Sigmoid colon (tissue), 7 donors: Measurements from ENCODE around the gene PSKH1. TPM values are rescaled to one million over a fixed set of nuclear protein-coding genes. Genes with fewer than 3 reads are reported as not detected.

Experiments used
- DNase-seq: peaks from one replicate; pipeline ENCODE4 v3.0.0-alpha.2; 2019
- H3K27ac ChIP-seq, 4 donors: fragments of 200-600 bp; sonication (generic); one replicate each; pipeline ENCODE4 v1.5.1; 2016 to 2019; ENCODE audit warnings: mild to moderate bottlenecking in 1 of 4
- H3K27me3 ChIP-seq, 3 donors: fragments of 200-600 bp; sonication (generic); one replicate each; pipeline ENCODE4 v1.5.1; 2019; ENCODE audit warnings: mild to moderate bottlenecking in 1 of 3
- H3K36me3 ChIP-seq, 4 donors: fragments of 200-600 bp; sonication (generic); one replicate each; pipeline ENCODE4 v1.5.1; 2016 to 2019
- H3K4me1 ChIP-seq, 4 donors: fragments of 200-600 bp; sonication (generic); one replicate each; pipeline ENCODE4 v1.5.1; 2017 to 2019
- H3K4me3 ChIP-seq, 4 donors: fragments of 200-600 bp; sonication (generic); one replicate each; pipeline ENCODE4 v1.5.1; 2017 to 2019; ENCODE audit warnings: mild to moderate bottlenecking in 2 of 4, moderate library complexity in 1 of 4
- H3K9me3 ChIP-seq, 4 donors: fragments of 200-600 bp in 3 of 4; sonication (generic) in 3 of 4; one replicate each; pipeline versions ENCODE4 v1.5.1 to v1.6.1; 2013 to 2019
- EP300 ChIP-seq, 4 donors: sonication (generic); formaldehyde crosslinking; IDR thresholded peaks; one replicate each; pipeline ENCODE4 v1.6.1; 2017; ENCODE audit warnings: antibody characterized with exemption in 4 of 4
- POLR2A ChIP-seq, 2 donors: fragments of 450-650 bp; IDR thresholded peaks; one replicate each; pipeline ENCODE4 v1.6.1; 2016; ENCODE audit warnings: antibody characterized with exemption in 2 of 2, mild to moderate bottlenecking in 2 of 2, moderate library complexity in 2 of 2
- POLR2AphosphoS5 ChIP-seq, 4 donors: sonication (generic); formaldehyde crosslinking; IDR thresholded peaks; one replicate each; pipeline ENCODE4 v1.6.1; 2017; ENCODE audit warnings: antibody characterized with exemption in 4 of 4
- WGBS, 2 donors: extraction: QIAGEN DNeasy Blood & Tissue Kit; methylation state at CpG; one replicate each; pipeline ENCODE4 v1.1.7; 2013; 5-methylcytosine and 5-hydroxymethylcytosine counted together
- intact Hi-C: fragments of 100-400 bp; cut with DNase I; formaldehyde crosslinking; loops from one replicate; pipeline ENCODE4 v1.15.1; 2023
- polyA plus RNA-seq, 3 donors: library from polyadenylated mRNA; stranded (reverse); fragments of 200-250 nt; gene quantifications; one replicate each; pipeline ENCODE4 v1.2.3, GENCODE V29; 2013
- total RNA-seq, 4 donors: library from RNA; depleted of rRNA; stranded (reverse); fragments of >200 nt; gene quantifications; one replicate each; pipeline ENCODE4 v1.1.0, GENCODE V29; 2016
- TF ChIP-seq, protein P1 (sequence below), 4 experiments: fragments of 450-650 bp in 3 of 4; fragments of 200-600 bp in 1 of 4; IDR thresholded peaks; one replicate each; pipeline ENCODE4 v1.5.1; 2016 to 2019; ENCODE audit warnings: antibody characterized with exemption in 4 of 4, mild to moderate bottlenecking in 3 of 4, moderate library complexity in 2 of 4
- donor health status: healthy with polysubstance abuse.
- donor health status: Bipolar disorder and iron deficiency.
- donor health status: healthy.

PSKH1 gene
- total and polyA plus RNA-seq, 7 donors, result 13.9 to 29.2 (median 20.8) TPM

DNA sequence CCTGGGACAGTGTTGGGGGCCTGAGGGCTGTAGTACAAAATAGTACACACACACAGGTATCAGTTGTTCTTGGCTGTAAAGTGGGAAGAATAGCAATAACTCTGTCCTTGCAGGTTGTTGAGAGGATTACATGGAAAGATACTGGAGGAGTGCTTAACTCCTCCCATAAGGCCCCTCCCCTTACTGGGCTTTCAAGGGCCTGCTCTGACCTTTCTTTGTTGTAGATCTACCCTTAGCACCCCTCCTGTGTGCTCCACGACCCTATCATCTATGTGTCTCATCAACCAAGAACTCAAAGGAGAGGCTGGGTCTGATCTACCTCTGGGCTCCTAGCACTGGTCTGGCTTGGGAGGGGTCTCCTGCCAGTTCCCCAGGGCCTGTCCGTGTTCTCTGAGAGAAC is 28.5 kb upstream of the PSKH1 start:
- H3K27ac ChIP-seq, result peak overlapping the region in 1 of 4 donors; percentile 0
- H3K36me3 ChIP-seq, result peaks cover 0 to 46% (median 26%) of the 10 kb centered on the region in 4 donors
- intact Hi-C loops, result no loop called here
- 84 to 88% methylated on average over 2 of the region's 2 CpGs for WGBS, 2 donors
- no peak for TF ChIP-seq POLR2AphosphoS5 (IDR thresholded peaks at IDR 0.05)
- TF ChIP-seq, protein P1, sequence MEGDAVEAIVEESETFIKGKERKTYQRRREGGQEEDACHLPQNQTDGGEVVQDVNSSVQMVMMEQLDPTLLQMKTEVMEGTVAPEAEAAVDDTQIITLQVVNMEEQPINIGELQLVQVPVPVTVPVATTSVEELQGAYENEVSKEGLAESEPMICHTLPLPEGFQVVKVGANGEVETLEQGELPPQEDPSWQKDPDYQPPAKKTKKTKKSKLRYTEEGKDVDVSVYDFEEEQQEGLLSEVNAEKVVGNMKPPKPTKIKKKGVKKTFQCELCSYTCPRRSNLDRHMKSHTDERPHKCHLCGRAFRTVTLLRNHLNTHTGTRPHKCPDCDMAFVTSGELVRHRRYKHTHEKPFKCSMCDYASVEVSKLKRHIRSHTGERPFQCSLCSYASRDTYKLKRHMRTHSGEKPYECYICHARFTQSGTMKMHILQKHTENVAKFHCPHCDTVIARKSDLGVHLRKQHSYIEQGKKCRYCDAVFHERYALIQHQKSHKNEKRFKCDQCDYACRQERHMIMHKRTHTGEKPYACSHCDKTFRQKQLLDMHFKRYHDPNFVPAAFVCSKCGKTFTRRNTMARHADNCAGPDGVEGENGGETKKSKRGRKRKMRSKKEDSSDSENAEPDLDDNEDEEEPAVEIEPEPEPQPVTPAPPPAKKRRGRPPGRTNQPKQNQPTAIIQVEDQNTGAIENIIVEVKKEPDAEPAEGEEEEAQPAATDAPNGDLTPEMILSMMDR (IDR thresholded peaks at IDR 0.05), result no peak
- TF ChIP-seq POLR2A (IDR thresholded peaks at IDR 0.05), result no peak
- no peak for TF ChIP-seq EP300 (IDR thresholded peaks at IDR 0.05)
- no peak for DNase-seq
- H3K4me3 ChIP-seq, result no peak overlapping the region
- no peaks in the 10 kb centered on the region for H3K9me3 ChIP-seq
- peaks cover 0 to 34% (median 22%) of the 10 kb centered on the region in 4 donors for H3K4me1 ChIP-seq
- H3K27me3 ChIP-seq, result no peaks in the 10 kb centered on the region

- intact Hi-C loops, result no loop called here
- 93 to 97% methylated on average over 2 of the region's 2 CpGs for WGBS, 2 donors
- no peaks in the 10 kb centered on the region for H3K27me3 ChIP-seq
- no peak overlapping the region for H3K4me3 ChIP-seq
- TF ChIP-seq, protein P1 (IDR thresholded peaks at IDR 0.05), result no peak
- TF ChIP-seq POLR2AphosphoS5 (IDR thresholded peaks at IDR 0.05) (no peak), EP300 (IDR thresholded peaks at IDR 0.05) (no peak), POLR2A (IDR thresholded peaks at IDR 0.05) (no peak)
- no peak for DNase-seq
- no peaks in the 10 kb centered on the region for H3K9me3 ChIP-seq
- H3K27ac ChIP-seq, result no peak overlapping the region
- peaks cover 0 to 34% (median 22%) of the 10 kb centered on the region in 4 donors for H3K4me1 ChIP-seq
- peaks cover 0 to 53% (median 24%) of the 10 kb centered on the region in 4 donors for H3K36me3 ChIP-seq
Measured at GRCh38 chr16:67865318-67865717, 27.7 kb upstream of the PSKH1 start.

- WGBS, 2 donors, result 97 to 98% methylated on average over 6 of the region's 6 CpGs
Measured at GRCh38 chr16:67868290-67868689, 24.8 kb upstream of the PSKH1 start.

DNA sequence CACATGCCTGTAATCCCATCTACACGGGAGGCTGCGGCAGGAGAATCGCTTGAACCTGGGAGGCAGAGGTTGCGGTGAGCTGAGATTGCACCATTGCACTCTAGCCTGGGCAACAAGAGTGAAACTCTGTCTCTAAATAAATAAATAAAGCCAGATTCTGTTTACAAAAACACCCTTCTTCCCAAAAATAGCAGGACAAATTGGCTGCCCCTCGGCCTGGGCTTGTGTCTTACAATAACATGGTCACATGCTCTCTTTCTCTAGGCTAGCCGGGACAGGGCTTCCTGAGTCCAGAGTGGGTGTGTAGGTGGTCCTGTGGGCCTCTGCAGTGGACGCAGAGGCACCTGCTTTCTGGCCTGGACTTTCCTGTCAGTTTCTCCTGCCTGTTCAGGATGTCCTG is 23.4 kb upstream of the PSKH1 start:
- no peak for TF ChIP-seq POLR2A (IDR thresholded peaks at IDR 0.05)
- no peak for TF ChIP-seq EP300 (IDR thresholded peaks at IDR 0.05)
- TF ChIP-seq POLR2AphosphoS5 (IDR thresholded peaks at IDR 0.05), result no peak
- TF ChIP-seq, protein P1 (IDR thresholded peaks at IDR 0.05), result no peak
- Histone ChIP-seq H3K4me3 (no peak overlapping the region), H3K9me3 (no peaks in the 10 kb centered on the region), H3K27me3 (no peaks in the 10 kb centered on the region), H3K36me3 (peaks cover 0 to 68% (median 22%) of the 10 kb centered on the region in 4 donors), H3K27ac (no peak overlapping the region), H3K4me1 (peaks cover 0 to 19% (median 17%) of the 10 kb centered on the region in 4 donors)
- no peak for DNase-seq
- intact Hi-C loops, result no loop called here
- WGBS, 2 donors, result 90% methylated on average over 7 of the region's 7 CpGs

More at GRCh38 chr16:67868290-67868689, 24.8 kb upstream of the PSKH1 start:
- intact Hi-C loops, result no loop called here
- H3K27ac ChIP-seq, result no peak overlapping the region
- no peak overlapping the region for H3K4me3 ChIP-seq
- no peaks in the 10 kb centered on the region for H3K9me3 ChIP-seq
- peaks cover 0 to 14% (median 13%) of the 10 kb centered on the region in 4 donors for H3K4me1 ChIP-seq
- H3K27me3 ChIP-seq, result no peaks in the 10 kb centered on the region
- DNase-seq, result no peak
- peaks cover 0 to 68% (median 22%) of the 10 kb centered on the region in 4 donors for H3K36me3 ChIP-seq
- TF ChIP-seq EP300 (IDR thresholded peaks at IDR 0.05) (no peak), POLR2A (IDR thresholded peaks at IDR 0.05) (no peak), POLR2AphosphoS5 (IDR thresholded peaks at IDR 0.05) (no peak)
- TF ChIP-seq, protein P1 (IDR thresholded peaks at IDR 0.05), result no peak

GRCh38 chr16:67871256-67871655 is 21.8 kb upstream of the PSKH1 start:
- DNase-seq, result no peak
- WGBS, 2 donors, result 62 to 74% methylated on average over 3 of the region's 3 CpGs
- Histone ChIP-seq H3K4me3 (no peak overlapping the region), H3K27me3 (no peaks in the 10 kb centered on the region), H3K4me1 (peaks cover 0 to 35% (median 31%) of the 10 kb centered on the region in 4 donors), H3K36me3 (peaks cover 0 to 61% (median 18%) of the 10 kb centered on the region in 4 donors), H3K9me3 (no peaks in the 10 kb centered on the region), H3K27ac (no peak overlapping the region)
- intact Hi-C loops, result no loop called here
- no peak for TF ChIP-seq POLR2AphosphoS5 (IDR thresholded peaks at IDR 0.05)
- TF ChIP-seq, protein P1 (IDR thresholded peaks at IDR 0.05), result no peak
- TF ChIP-seq EP300 (IDR thresholded peaks at IDR 0.05), result no peak
- no peak for TF ChIP-seq POLR2A (IDR thresholded peaks at IDR 0.05)
